ENCODE results near the gene CNRIP1.
A peak's percentile ranks its signal among the peaks of the same experiment; 100 is the strongest.

The CNRIP1 gene

DNA sequence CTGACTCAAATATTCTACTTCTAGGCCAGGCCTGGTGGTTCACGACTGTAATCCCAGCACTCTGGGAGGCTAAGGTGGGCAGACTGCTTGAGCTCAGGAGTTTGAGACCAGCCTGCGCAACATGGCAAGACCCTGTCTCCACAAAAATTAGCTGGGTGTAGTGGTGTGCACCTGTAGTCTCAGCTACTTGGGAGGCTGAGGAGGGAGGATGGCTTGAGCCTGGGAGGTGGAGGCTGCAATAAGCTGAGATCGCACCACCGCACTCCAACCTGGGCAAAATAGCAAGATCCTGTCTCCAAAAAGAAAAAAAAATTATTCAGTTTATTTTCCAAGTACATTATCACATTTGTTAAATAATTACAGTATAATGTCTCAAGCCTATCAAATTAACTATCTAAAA lies 74.7 kb downstream of the CNRIP1 start:
- H3K4me1 Mint-ChIP-seq = peaks cover 11% of the 10 kb centered on the region
- TF ChIP-seq, protein P1, sequence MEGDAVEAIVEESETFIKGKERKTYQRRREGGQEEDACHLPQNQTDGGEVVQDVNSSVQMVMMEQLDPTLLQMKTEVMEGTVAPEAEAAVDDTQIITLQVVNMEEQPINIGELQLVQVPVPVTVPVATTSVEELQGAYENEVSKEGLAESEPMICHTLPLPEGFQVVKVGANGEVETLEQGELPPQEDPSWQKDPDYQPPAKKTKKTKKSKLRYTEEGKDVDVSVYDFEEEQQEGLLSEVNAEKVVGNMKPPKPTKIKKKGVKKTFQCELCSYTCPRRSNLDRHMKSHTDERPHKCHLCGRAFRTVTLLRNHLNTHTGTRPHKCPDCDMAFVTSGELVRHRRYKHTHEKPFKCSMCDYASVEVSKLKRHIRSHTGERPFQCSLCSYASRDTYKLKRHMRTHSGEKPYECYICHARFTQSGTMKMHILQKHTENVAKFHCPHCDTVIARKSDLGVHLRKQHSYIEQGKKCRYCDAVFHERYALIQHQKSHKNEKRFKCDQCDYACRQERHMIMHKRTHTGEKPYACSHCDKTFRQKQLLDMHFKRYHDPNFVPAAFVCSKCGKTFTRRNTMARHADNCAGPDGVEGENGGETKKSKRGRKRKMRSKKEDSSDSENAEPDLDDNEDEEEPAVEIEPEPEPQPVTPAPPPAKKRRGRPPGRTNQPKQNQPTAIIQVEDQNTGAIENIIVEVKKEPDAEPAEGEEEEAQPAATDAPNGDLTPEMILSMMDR (IDR thresholded peaks at IDR 0.05; ENCODE audit: unreplicated experiment in 3 of 3) = no peak
- no peak overlapping the region for H3K4me3 Mint-ChIP-seq
- H3K27me3 Mint-ChIP-seq (ENCODE audit: low read depth) = no peaks in the 10 kb centered on the region
- no peaks in the 10 kb centered on the region for H3K9me3 Mint-ChIP-seq
- H3K36me3 Mint-ChIP-seq (ENCODE audit: low read depth) = peaks cover 7% of the 10 kb centered on the region
- H3K27ac Mint-ChIP-seq = no peak overlapping the region

DNA sequence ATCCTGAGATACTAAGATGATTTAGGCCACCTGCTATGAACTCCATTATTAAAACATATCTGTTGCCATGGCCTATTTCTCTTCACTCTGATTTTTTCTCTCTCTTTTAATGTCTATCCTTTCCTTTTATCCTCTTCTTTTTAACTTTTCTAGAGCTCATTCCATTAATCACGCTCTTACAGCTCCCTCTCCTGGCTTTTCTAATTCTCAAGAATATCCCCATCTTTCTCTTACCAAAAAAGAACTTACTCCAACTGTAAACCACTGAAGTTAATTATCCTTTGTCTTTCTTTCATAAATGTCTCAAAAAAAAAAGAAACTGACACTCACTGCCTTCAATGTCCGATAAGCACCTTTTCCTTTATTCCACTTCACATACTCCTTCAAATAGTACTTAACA lies 75.3 kb downstream of the CNRIP1 start:
- Mint-ChIP-seq H3K27me3 (ENCODE audit: low read depth) (no peaks in the 10 kb centered on the region), H3K36me3 (ENCODE audit: low read depth) (peaks cover 7% of the 10 kb centered on the region), H3K4me1 (peaks cover 11% of the 10 kb centered on the region), H3K9me3 (no peaks in the 10 kb centered on the region), H3K27ac (no peak overlapping the region), H3K4me3 (no peak overlapping the region)
- TF ChIP-seq, protein P1 (IDR thresholded peaks at IDR 0.05; ENCODE audit: unreplicated experiment in 3 of 3) = peak in 2 of 3 experiments; percentile 24 to 29

All from nephron (organoid).